Activated T-cell treated with anti-CD3 and anti-CD28 coated beads, Interleukin-2, amount 50 U/mL, for 4 hours (primary cell): ENCODE data around the gene CTDSPL2. TPM values are rescaled to one million over a fixed set of nuclear protein-coding genes. Genes with fewer than 3 reads are reported as not detected.
"Not testable (repeated sequence)": the region's sequence is repeated elsewhere in the genome, so short reads cannot be mapped to it uniquely, and the experiment has no call there.

Source experiments
- ATAC-seq, 2 donors: fragments of 200-7000 bp; cut with Tn5 transposase; one replicate each; pipeline ENCODE4 v1.10.0; 2021
- DNase-seq: peaks from one replicate; pipeline ENCODE4 v3.0.0-alpha.2; 2020
- H3K27me3 Mint-ChIP-seq: one replicate; pipeline ENCODE4 v1.8.0; 2021; ENCODE audit warnings: low read depth, mixed read lengths
- H3K36me3 Mint-ChIP-seq: one replicate; pipeline ENCODE4 v1.8.0; 2022; ENCODE audit warnings: mixed read lengths; ENCODE audit not compliant: insufficient read depth
- H3K4me1 Mint-ChIP-seq: one replicate; pipeline ENCODE4 v1.8.0; 2021; ENCODE audit warnings: low read depth, mixed read lengths
- H3K4me3 Mint-ChIP-seq: one replicate; pipeline ENCODE4 v1.8.0; 2021; ENCODE audit warnings: mild to moderate bottlenecking, moderate library complexity, mixed read lengths
- H3K9me3 Mint-ChIP-seq: one replicate; pipeline ENCODE4 v1.8.0; 2021; ENCODE audit warnings: mixed read lengths
- total RNA-seq, 3 donors: library from RNA; stranded (reverse); gene quantifications; one replicate each; pipeline ENCODE4 v1.2.1, GENCODE V29; 2021

The CTDSPL2 gene
- total RNA-seq, 3 donors from 2014 or later: 46.8 to 52.3 (median 47.8) TPM

DNA sequence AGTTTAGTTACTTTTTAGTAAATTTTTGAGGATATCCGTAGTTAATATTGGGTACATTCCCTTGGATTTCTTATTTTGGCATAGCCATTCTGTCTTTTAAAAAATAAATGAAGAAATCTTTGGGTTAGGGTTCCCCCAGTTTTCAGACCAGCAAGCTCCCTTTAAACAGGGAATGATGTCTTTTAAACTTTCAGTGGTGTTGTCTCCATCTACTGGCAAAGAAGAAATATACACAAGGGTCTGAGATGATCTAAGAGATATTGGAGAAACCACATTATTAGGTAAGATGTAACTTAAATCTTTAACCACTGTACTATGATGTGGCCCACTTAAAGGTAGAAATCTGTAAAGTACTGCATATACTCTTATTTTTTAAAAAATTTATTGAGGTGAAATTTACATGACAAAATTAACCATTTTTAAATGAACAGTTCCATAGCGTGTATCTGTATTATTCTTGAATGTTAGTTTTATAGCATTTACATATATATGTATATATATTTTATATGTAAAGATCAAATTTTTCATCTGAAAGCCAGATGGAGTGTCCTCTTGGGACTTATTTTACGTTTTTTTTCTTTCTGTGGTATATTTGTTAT lies 74.4 kb downstream of the CTDSPL2 start:
- no peaks in the 10 kb centered on the region for H3K27me3 Mint-ChIP-seq
- peak; percentile 23 to 30 for ATAC-seq

DNA sequence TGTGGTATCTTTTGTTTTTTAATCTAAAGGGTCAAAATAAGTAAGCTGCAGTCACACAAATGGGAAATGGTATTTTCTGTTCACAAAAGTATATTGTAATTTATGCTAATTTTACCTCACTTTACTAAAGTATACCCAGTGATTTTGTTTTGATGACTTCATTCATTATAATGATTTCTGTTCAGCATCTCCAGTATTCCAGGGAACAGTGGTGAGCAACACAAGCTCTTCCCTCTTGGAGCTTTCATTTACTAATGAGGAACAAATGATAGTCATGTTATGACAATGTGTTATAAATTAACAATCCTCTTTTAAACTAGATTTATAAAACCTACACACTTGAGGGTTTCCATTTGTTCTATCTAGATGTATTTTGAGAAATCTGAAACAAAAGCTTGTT lies 89.0 kb downstream of the CTDSPL2 start:
- no peak overlapping the region for H3K4me3 Mint-ChIP-seq
- peaks cover 2% of the 10 kb centered on the region for H3K4me1 Mint-ChIP-seq
- DNase-seq (no peak), ATAC-seq (no peak)
- H3K36me3 Mint-ChIP-seq: peaks cover 14% of the 10 kb centered on the region
- no peaks in the 10 kb centered on the region for H3K27me3 Mint-ChIP-seq
- H3K9me3 Mint-ChIP-seq: no peaks in the 10 kb centered on the region

More for the DNA sequence above, 74.4 kb downstream of the CTDSPL2 start:
- Mint-ChIP-seq H3K9me3 (no peaks in the 10 kb centered on the region), H3K4me1 (peaks cover 13% of the 10 kb centered on the region), H3K4me3 (no peak overlapping the region), H3K36me3 (peaks cover 18% of the 10 kb centered on the region)
- no peak for DNase-seq

DNA sequence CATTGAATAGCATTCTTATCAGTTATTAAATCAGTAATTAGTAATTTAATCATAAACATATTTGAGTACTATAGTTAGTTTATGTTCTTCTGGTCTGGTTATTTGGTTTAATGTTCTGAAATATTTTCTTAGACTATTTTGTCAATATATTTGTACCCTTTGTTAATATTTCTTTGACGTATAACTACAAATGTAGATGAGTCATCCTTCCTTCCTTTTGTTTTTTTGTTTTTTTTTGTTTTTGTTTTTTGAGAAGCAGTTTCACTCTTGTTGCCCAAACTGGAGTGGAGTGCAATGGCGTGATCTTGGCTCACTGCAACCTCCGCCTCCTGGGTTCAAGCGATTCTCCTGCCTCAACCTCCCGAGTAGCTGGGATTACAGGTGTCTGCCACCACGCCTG lies 92.1 kb downstream of the CTDSPL2 start:
- no peak for ATAC-seq

DNA sequence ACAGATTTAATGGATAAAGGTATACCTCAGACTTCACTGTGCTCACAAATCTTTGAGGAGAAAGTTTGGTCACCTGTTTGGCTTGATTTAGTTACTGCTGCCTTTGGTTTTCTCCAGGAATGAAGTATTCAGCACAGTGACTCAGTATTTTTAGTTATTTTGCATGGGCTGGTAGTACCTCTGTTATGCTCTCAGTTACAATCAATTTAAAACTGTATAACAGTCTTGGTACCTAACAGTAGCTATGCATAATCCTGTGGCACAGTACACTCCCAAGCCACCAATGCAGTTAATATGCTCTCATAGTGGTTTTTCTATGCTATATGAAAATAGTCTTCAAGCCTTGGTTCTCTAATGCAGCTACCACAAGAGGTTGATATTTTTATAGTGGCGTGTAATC lies 97.6 kb downstream of the CTDSPL2 start:
- Mint-ChIP-seq H3K4me1 (peaks cover 3% of the 10 kb centered on the region), H3K9me3 (no peaks in the 10 kb centered on the region), H3K27me3 (no peaks in the 10 kb centered on the region), H3K36me3 (peaks cover 15% of the 10 kb centered on the region), H3K4me3 (no peak overlapping the region)
- ATAC-seq (no peak), DNase-seq (no peak)

More for the DNA sequence above, 92.1 kb downstream of the CTDSPL2 start:
- no peak for DNase-seq
- no peaks in the 10 kb centered on the region for H3K9me3 Mint-ChIP-seq
- H3K4me3 Mint-ChIP-seq: no peak overlapping the region
- peaks cover 2% of the 10 kb centered on the region for H3K4me1 Mint-ChIP-seq
- no peaks in the 10 kb centered on the region for H3K27me3 Mint-ChIP-seq
- peaks cover 18% of the 10 kb centered on the region for H3K36me3 Mint-ChIP-seq

DNA sequence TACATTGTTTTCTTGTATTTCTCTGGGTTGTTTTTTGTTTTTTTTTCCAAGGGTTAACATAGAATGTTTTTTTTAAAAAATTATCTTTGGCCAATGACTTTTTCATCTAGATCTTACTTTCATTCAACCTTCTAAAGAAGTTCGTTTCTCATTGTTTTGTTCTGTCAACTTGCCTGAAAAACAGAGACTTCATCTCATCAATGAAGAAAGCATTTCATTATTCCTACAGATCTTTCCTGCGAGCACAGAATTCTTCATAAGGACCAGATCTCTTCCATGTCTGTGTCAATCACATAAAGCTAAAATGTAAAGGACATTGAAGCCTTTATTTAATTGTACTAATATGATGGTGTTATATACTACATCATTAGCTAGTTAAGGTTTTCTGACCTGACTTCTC lies 99.8 kb downstream of the CTDSPL2 start:
- Mint-ChIP-seq H3K9me3 (no peaks in the 10 kb centered on the region), H3K4me1 (peaks cover 6% of the 10 kb centered on the region), H3K36me3 (peaks cover 13% of the 10 kb centered on the region), H3K27me3 (no peaks in the 10 kb centered on the region), H3K4me3 (no peak overlapping the region)
- DNase-seq (no peak), ATAC-seq (no peak)

DNA sequence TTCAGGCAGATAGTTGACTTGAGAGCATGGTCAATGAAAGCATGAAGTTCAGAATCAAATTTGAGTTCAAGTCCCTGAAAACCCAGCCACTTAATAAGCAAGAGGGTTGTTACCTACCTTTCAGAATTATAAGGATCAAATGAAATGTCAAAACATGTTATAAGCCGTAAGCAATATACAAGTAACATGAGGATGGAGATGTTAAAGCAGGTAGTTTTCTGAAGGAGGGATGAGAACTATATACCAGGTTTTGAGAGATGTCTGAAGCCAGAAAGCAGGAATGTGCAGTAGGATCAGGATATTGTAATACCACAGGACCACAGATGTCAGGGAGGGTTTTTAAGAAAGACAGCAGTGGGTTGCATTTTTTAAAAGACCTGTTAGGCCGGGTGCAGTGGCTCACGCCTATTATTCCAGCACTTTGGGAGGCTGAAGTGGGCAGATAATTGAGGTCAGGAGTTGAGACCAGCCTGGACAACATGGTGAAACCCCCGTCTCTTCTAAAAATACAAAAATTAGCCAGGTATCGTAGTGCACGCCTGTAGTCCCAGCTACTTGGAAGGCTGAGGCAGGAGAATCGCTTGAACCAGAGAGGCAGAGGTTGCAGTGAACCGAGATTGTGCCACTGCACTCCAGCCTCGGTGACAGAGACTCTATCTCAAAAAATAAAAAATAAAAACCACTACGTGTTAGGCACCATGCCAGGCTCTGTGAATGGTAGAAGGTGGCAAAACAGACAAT lies 102.6 kb downstream of the CTDSPL2 start:
- Mint-ChIP-seq H3K4me1 (peaks cover 11% of the 10 kb centered on the region), H3K4me3 (no peak overlapping the region), H3K27me3 (no peaks in the 10 kb centered on the region), H3K36me3 (peaks cover 9% of the 10 kb centered on the region), H3K9me3 (no peaks in the 10 kb centered on the region)
- ATAC-seq: no peak
- DNase-seq: no peak

DNA sequence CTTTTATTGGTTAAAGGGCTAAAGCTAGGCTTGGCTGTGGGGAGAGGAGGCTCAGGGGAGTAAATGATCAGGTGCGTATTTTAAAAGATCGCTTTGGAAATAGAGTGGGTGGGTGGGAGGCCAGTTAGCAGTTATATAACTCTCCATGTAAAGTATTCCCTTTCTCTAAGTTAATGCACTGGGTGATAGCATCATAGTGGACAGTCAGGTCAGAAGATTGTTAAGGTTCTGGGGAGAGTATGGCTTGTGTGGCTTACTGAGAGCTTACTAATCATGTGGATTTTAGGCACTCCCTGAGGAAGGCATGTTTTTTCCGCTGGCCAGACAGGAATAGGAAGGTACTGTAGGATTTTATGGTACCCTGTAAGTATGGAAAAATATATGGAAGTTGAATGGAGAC lies 103.2 kb downstream of the CTDSPL2 start:
- ATAC-seq: no peak
- Mint-ChIP-seq H3K36me3 (peaks cover 9% of the 10 kb centered on the region), H3K9me3 (no peaks in the 10 kb centered on the region)

DNA sequence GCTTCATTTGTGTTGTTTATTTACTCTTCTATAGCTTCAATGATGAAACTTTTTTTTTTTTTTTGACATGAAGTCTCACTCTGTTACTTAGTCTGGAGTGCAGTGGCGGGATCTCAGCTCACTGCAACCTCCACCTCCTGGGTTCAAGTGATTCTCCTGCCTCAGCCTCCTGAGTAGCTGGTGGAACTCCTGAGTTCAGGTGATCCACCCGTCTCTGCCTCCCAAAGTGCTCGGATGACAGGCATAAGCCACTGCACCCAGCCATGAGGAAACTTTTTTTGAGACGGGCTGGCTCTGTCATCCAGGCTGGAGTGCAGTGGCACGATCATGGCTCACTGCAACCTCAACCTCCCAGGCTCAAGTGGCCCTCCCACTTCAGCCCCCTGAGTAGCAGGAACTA lies 104.8 kb downstream of the CTDSPL2 start:
- not testable (repeated sequence) for H3K36me3 Mint-ChIP-seq, H3K4me3 Mint-ChIP-seq, ATAC-seq, H3K27me3 Mint-ChIP-seq, DNase-seq, H3K9me3 Mint-ChIP-seq
- H3K4me1 Mint-ChIP-seq: peaks cover 20% of the 10 kb centered on the region

More for the DNA sequence above, 103.2 kb downstream of the CTDSPL2 start:
- DNase-seq: no peak
- no peak overlapping the region for H3K4me3 Mint-ChIP-seq
- H3K4me1 Mint-ChIP-seq: peaks cover 14% of the 10 kb centered on the region
- no peaks in the 10 kb centered on the region for H3K27me3 Mint-ChIP-seq

DNA sequence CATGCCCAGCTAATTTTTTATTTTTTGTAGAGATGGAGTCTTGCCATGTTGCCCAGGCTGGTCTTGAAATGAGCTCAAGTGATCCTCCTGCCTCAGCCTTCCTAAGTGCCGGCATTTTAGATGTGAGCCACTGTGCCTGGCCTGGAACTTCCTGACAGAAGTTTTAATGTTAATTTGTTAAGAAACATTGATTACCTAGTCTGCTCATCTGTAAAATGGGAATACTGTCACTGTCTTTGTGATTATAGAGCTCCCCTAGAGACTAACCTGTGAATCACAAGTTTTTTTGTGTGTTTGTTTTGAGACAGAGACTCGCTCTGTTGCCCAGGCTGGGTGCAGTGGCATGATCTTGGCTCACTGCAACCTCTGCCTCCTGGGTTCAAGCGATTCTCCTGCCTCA lies 105.3 kb downstream of the CTDSPL2 start:
- Mint-ChIP-seq H3K36me3 (peaks cover 3% of the 10 kb centered on the region), H3K4me1 (peaks cover 20% of the 10 kb centered on the region), H3K9me3 (no peaks in the 10 kb centered on the region), H3K27me3 (no peaks in the 10 kb centered on the region), H3K4me3 (no peak overlapping the region)
- ATAC-seq (no peak), DNase-seq (no peak)

DNA sequence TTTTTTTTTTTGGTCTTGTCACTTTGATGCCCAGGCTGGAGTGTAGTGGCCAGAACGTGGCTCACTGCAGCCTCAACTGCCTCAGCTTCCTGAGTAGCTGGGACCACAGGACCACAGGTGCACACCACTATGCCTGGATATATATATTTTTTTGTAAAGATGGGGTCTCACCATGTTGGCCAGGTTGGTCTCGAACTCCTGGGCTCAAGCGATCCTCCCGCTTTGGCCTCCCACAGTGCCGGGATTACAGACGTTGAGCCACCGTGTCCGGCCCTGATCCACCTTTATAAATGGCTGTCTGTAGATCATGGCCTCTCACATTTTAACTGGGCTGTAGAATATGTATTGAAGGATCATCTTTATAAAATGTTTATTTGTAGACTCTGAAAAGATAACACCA lies 107.7 kb downstream of the CTDSPL2 start:
- ATAC-seq (no peak), DNase-seq (no peak)
- peak overlapping the region; percentile 94 for H3K4me3 Mint-ChIP-seq

DNA sequence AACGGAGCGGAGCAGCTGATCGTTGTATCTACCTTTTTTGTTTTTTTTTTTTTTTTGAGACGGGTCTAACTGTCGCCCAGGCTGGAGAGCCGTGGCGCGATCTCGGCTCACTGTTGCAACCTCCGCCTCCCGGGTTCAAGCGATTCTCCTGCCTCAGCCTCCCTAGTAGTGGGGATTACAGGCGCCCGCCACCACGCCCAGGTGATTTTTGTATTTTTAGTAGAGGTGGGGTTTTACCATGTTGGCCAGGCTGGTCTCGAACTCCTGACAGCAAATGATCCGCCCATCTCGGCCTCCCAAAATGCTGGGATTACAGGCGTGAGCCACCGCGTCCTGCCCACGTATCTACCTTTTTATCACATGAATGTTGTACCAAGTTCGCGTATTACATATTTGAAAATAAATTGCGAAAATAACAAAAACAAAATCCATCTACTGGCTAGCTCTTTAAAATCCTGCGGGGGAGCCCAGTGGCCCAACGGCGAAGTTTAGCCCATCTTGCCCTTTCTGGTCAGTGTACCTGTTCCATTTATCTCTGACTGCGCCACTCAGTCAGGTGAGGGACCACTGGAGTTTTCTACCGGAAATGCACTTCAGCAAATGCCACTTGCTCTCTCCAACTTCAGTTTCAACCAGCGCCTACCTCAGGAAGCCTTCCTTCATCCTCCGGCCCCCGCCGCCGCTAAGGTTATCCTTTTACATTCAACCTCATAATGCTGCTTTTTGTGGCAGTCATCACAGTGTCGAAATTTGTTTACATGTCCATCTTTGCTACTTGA lies 108.3 kb downstream of the CTDSPL2 start:
- no peak for ATAC-seq

More for the DNA sequence above, 107.7 kb downstream of the CTDSPL2 start:
- Mint-ChIP-seq H3K4me1 (peaks cover 32% of the 10 kb centered on the region), H3K27me3 (no peaks in the 10 kb centered on the region), H3K36me3 (peaks cover 13% of the 10 kb centered on the region), H3K9me3 (no peaks in the 10 kb centered on the region)

DNA sequence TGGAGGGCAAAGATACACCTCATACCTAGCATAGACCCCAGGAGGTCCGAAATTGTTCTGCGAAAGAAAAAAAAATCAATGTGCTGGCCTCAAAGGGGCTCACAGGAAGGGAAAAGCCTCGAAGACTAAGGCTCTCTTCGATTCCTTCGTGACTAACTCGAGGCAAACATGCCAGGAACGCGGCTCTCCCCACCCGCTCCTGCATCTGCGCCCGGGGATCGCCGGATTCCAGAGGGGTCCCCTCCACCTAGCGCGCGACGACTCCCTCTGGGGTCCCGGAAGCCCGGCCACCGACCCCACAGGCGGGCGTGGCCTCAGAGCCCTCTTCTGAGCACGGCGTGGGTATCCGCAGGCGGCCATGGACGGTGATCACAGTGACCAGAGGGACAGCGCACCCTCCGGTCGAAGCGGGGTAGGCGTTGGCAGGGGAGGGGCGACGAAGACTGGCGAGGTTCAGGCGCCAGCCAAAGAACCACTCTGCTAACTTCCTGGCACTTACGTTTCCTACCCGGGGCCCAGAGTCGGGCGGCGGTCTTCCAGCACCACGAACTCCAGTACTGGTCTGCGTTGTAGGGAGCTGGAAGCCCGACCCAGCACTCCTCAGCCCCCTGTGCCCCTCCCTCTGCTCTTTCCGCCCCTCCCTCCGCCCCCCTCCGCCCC lies 109.0 kb downstream of the CTDSPL2 start:
- DNase-seq (no peak), ATAC-seq (peak; percentile 60 to 63)
- H3K27me3 Mint-ChIP-seq: no peaks in the 10 kb centered on the region
- peaks cover 25% of the 10 kb centered on the region for H3K36me3 Mint-ChIP-seq
- H3K4me3 Mint-ChIP-seq: peak overlapping the region; percentile 94
- no peaks in the 10 kb centered on the region for H3K9me3 Mint-ChIP-seq
- peaks cover 42% of the 10 kb centered on the region for H3K4me1 Mint-ChIP-seq

More for the DNA sequence above, 108.3 kb downstream of the CTDSPL2 start:
- Mint-ChIP-seq H3K4me1 (peaks cover 36% of the 10 kb centered on the region), H3K9me3 (no peaks in the 10 kb centered on the region), H3K4me3 (peak overlapping the region; percentile 94), H3K27me3 (no peaks in the 10 kb centered on the region), H3K36me3 (peaks cover 18% of the 10 kb centered on the region)
- DNase-seq: peak; percentile 18

DNA sequence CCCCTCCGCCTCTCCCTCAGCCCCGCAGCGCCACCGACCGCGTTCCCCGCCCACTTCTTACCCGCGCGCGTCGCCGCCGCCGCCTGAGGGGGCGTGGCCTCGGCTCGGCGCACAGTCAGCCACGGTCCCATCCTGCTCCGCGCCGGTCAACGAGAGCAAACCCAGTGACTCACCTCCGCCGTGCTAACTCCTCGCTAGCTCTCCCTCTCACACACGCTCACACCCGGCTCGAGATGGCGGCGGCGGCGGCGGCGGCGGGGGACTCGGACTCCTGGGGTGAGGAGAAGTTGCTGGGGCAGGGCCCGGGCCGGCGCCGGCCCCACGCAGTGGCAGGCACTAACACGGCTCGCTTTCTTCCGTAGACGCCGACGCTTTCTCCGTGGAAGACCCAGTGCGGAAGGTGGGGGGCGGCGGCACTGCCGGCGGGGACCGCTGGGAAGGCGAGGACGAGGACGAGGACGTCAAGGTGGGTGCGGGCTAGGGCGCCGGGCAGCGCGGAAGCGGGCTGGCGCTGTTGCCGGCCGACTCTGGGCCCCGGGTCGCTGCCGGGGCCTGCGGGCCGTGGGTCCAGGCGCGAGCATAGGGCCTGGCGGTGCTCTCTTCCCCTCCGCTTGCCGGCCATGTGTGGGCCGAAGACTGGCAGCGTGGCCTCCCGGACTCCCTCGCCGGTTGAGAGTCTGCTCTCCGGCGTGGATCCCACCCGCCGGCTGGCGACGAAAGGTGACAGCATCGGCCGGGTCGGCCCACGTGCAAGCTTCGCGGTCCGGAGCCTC lies 109.7 kb downstream of the CTDSPL2 start, which contains the start of gene EIF3J:
TSS of gene EIF3J (plus strand) at position 186 of the 773 bp plus-strand sequence. CDS start at position 234, 48 bp downstream.
- peak; percentile 96 to 97 for ATAC-seq
- Mint-ChIP-seq H3K9me3 (no peaks in the 10 kb centered on the region), H3K4me1 (peaks cover 49% of the 10 kb centered on the region), H3K4me3 (peak within 1 kb of the TSS; percentile 94), H3K36me3 (peaks cover 32% of the 10 kb centered on the region), H3K27me3 (no peaks in the 10 kb centered on the region)
- peak; percentile 93 for DNase-seq
